ENCODE data around the gene RIN1. TPM values are rescaled to one million over a fixed set of nuclear protein-coding genes. Genes with fewer than 3 reads are reported as not detected.
A peak's percentile ranks its signal among the peaks of the same experiment; 100 is the strongest.

Gene RIN1
- total and polyA plus RNA-seq, 2 experiments from 2014 or later = 2.5 to 8.2 TPM

GRCh38 chr11:66316849-66317251 is 19.4 kb downstream of the RIN1 start, which contains the start of gene CD248:
TSS of gene CD248 (minus strand) at chr11:66317044. CDS start at chr11:66317027, 17 bp downstream.
- H3K4me1 Mint-ChIP-seq = peaks cover 32% of the 10 kb centered on the region
- peaks cover 22% of the 10 kb centered on the region for H3K36me3 Mint-ChIP-seq (ENCODE audit: low read depth)
- Histone ChIP-seq H3K4me3 (peak within 1 kb of the TSS; percentile 41; the same call in 1 of the 2 replicates), H3K27me3 (ENCODE audit: insufficient read depth) (no peaks in the 10 kb centered on the region), H3K4me2 (peak within 1 kb of the TSS; percentile 77), H3K9me2 (ENCODE audit: insufficient read depth) (no peaks in the 10 kb centered on the region), H3K36me3 (ENCODE audit: insufficient read depth) (no peaks in the 10 kb centered on the region), H3K4me1 (ENCODE audit: insufficient read depth) (peaks cover 23% of the 10 kb centered on the region), H4K20me1 (replicated peaks; ENCODE audit: insufficient read depth) (no peaks in the 10 kb centered on the region), H3K27ac (ENCODE audit: low read depth) (peak within 1 kb of the TSS; percentile 87), H2AFZ (peak within 1 kb of the TSS; percentile 76; the same call in 1 of the 2 replicates), H3K79me2 (replicated peaks; ENCODE audit: insufficient read depth) (no peaks in the 10 kb centered on the region), H3F3A (replicated peaks; ENCODE audit: low read depth) (peaks cover 9% of the 10 kb centered on the region; the same call in 1 of the 2 replicates)
- ATAC-seq = peak; percentile 35
- H3K27me3 Mint-ChIP-seq (ENCODE audit: insufficient read depth, low read depth, poor library complexity) = peaks cover 30% of the 10 kb centered on the region
- peak within 1 kb of the TSS; percentile 90 for H3K27ac Mint-ChIP-seq
- H3K4me3 Mint-ChIP-seq = peak within 1 kb of the TSS; percentile 42
- peaks cover 21% of the 10 kb centered on the region for H3K9me3 Mint-ChIP-seq
- TF ChIP-seq POLR2AphosphoS5 (IDR thresholded peaks at IDR 0.05; ENCODE audit: low read depth) (peak; percentile 57), STAT1 (IDR thresholded peaks at IDR 0.05; ENCODE audit: unreplicated experiment) (no peak)
- DNase-seq (ENCODE audit: low spot score) = peak; percentile 75

- Histone ChIP-seq H2AFZ (no peak overlapping the region), H3K27me3 (ENCODE audit: insufficient read depth) (no peaks in the 10 kb centered on the region), H3K9me2 (ENCODE audit: insufficient read depth) (no peaks in the 10 kb centered on the region), H3K4me2 (peak overlapping the region; percentile 77; the same call in 1 of the 2 replicates), H3K36me3 (ENCODE audit: insufficient read depth) (no peaks in the 10 kb centered on the region), H4K20me1 (replicated peaks; ENCODE audit: insufficient read depth) (no peaks in the 10 kb centered on the region), H3K27ac (ENCODE audit: low read depth) (no peak overlapping the region), H3K4me1 (ENCODE audit: insufficient read depth) (peaks cover 29% of the 10 kb centered on the region), H3K4me3 (peak overlapping the region; percentile 41; the same call in 1 of the 2 replicates), H3F3A (replicated peaks; ENCODE audit: low read depth) (peaks cover 9% of the 10 kb centered on the region; the same call in 1 of the 2 replicates), H3K79me2 (replicated peaks; ENCODE audit: insufficient read depth) (no peaks in the 10 kb centered on the region)
- Mint-ChIP-seq H3K27me3 (ENCODE audit: insufficient read depth, low read depth, poor library complexity) (peaks cover 31% of the 10 kb centered on the region), H3K4me3 (no peak overlapping the region; the same call in 2 of the 3 replicates), H3K36me3 (ENCODE audit: low read depth) (peaks cover 22% of the 10 kb centered on the region), H3K9me3 (peaks cover 21% of the 10 kb centered on the region), H3K27ac (no peak overlapping the region), H3K4me1 (peaks cover 38% of the 10 kb centered on the region)
- ATAC-seq (no peak; the same call in 2 of the 3 replicates), DNase-seq (ENCODE audit: low spot score) (no peak)
- TF ChIP-seq ETS1 (IDR thresholded peaks at IDR 0.05) (no peak), REST (IDR thresholded peaks at IDR 0.05; ENCODE audit: unreplicated experiment) (no peak), ZNF114 (CRISPR knock-in tag; IDR thresholded peaks at IDR 0.05) (no peak), CREB1 (CRISPR knock-in tag; IDR thresholded peaks at IDR 0.05; ENCODE audit: low read depth) (no peak), POLR2AphosphoS5 (IDR thresholded peaks at IDR 0.05; ENCODE audit: low read depth) (no peak), CTCF (conservative IDR thresholded peaks at IDR 0.05; ENCODE audit: low read depth in 2 of 2) (no peak), EZH2phosphoT487 (IDR thresholded peaks at IDR 0.05; ENCODE audit: unreplicated experiment) (no peak), JUNB (IDR thresholded peaks at IDR 0.05; ENCODE audit: unreplicated experiment) (no peak), NANOG (IDR thresholded peaks at IDR 0.05; ENCODE audit: borderline replicate concordance) (no peak)
Measured at GRCh38 chr11:66315921-66316811, 20.1 kb downstream of the RIN1 start.
